ENCODE measurements around the gene PDE8A.
"Not testable (repeated sequence)": the region's sequence is repeated elsewhere in the genome, so short reads cannot be mapped to it uniquely, and the experiment has no call there.

Gene PDE8A

GRCh38 chr15:85006201-85006600 is 24.5 kb downstream of the PDE8A start:
- Mint-ChIP-seq H3K4me3 (no peak overlapping the region), H3K36me3 (peaks cover 2% of the 10 kb centered on the region), H3K4me1 (peaks cover 15% of the 10 kb centered on the region), H3K27ac (no peak overlapping the region), H3K9me3 (peaks cover 2% of the 10 kb centered on the region), H3K27me3 (no peaks in the 10 kb centered on the region)
- CTCF ChIA-PET, result no interaction called here
- no peak for DNase-seq

- H3K27me3 Mint-ChIP-seq, result no peaks in the 10 kb centered on the region
- peaks cover 2% of the 10 kb centered on the region for H3K36me3 Mint-ChIP-seq
- H3K4me1 Mint-ChIP-seq, result peaks cover 15% of the 10 kb centered on the region
- CTCF ChIA-PET, result no interaction called here
- DNase-seq, result no peak
- no peak overlapping the region for H3K27ac Mint-ChIP-seq
- H3K9me3 Mint-ChIP-seq, result peaks cover 2% of the 10 kb centered on the region
- no peak overlapping the region for H3K4me3 Mint-ChIP-seq
These were observed 25.0 kb downstream of the PDE8A start for GRCh38 chr15:85006655-85007054.

- Mint-ChIP-seq H3K4me3 (no peak overlapping the region), H3K27ac (no peak overlapping the region), H3K36me3 (peaks cover 2% of the 10 kb centered on the region), H3K27me3 (no peaks in the 10 kb centered on the region), H3K4me1 (peaks cover 13% of the 10 kb centered on the region), H3K9me3 (peaks cover 2% of the 10 kb centered on the region)
- CTCF ChIA-PET, result interaction anchor here (1.1 kb wide), 1 partner anchor 69 kb away, joined by 3 read pairs; no protein-coding TSS in a partner anchor
- no peak for DNase-seq
These were observed 25.5 kb downstream of the PDE8A start for GRCh38 chr15:85007137-85007536.

- Mint-ChIP-seq H3K9me3 (peaks cover 2% of the 10 kb centered on the region), H3K4me1 (peaks cover 7% of the 10 kb centered on the region), H3K27me3 (no peaks in the 10 kb centered on the region), H3K36me3 (peaks cover 2% of the 10 kb centered on the region), H3K4me3 (no peak overlapping the region), H3K27ac (no peak overlapping the region)
- DNase-seq, result no peak
- CTCF ChIA-PET, result interaction anchor here (1.1 kb wide), 1 partner anchor 68 kb away, joined by 3 read pairs; no protein-coding TSS in a partner anchor
These were observed 26.2 kb downstream of the PDE8A start for GRCh38 chr15:85007741-85008397.

- H3K4me1 Mint-ChIP-seq, result peaks cover 7% of the 10 kb centered on the region
- peaks cover 2% of the 10 kb centered on the region for H3K36me3 Mint-ChIP-seq
- H3K27ac Mint-ChIP-seq, result no peak overlapping the region
- no peak for DNase-seq
- H3K4me3 Mint-ChIP-seq, result no peak overlapping the region
- H3K27me3 Mint-ChIP-seq, result no peaks in the 10 kb centered on the region
- CTCF ChIA-PET, result interaction anchor here (0.7 to 1.1 kb wide), 2 partner anchors 36 to 68 kb away, joined by 3 read pairs; no protein-coding TSS in a partner anchor
- H3K9me3 Mint-ChIP-seq, result peaks cover 2% of the 10 kb centered on the region
These were observed 27.0 kb downstream of the PDE8A start for GRCh38 chr15:85008474-85009260.

GRCh38 chr15:85009435-85009834 is 27.8 kb downstream of the PDE8A start:
- no peak for DNase-seq
- peaks cover 2% of the 10 kb centered on the region for H3K9me3 Mint-ChIP-seq
- H3K36me3 Mint-ChIP-seq, result peaks cover 2% of the 10 kb centered on the region
- H3K4me1 Mint-ChIP-seq, result peaks cover 7% of the 10 kb centered on the region
- H3K27ac Mint-ChIP-seq, result no peak overlapping the region
- no peaks in the 10 kb centered on the region for H3K27me3 Mint-ChIP-seq
- no peak overlapping the region for H3K4me3 Mint-ChIP-seq
- CTCF ChIA-PET, result no interaction called here

- peaks cover 7% of the 10 kb centered on the region for H3K4me1 Mint-ChIP-seq
- no peak overlapping the region for H3K4me3 Mint-ChIP-seq
- H3K9me3 Mint-ChIP-seq, result peaks cover 2% of the 10 kb centered on the region
- DNase-seq, result no peak
- H3K36me3 Mint-ChIP-seq, result peaks cover 2% of the 10 kb centered on the region
- no peak overlapping the region for H3K27ac Mint-ChIP-seq
- no peaks in the 10 kb centered on the region for H3K27me3 Mint-ChIP-seq
- CTCF ChIA-PET, result interaction anchor here (0.7 kb wide), 1 partner anchor 976 kb away, joined by 3 read pairs; no protein-coding TSS in a partner anchor
These were observed 28.4 kb downstream of the PDE8A start for GRCh38 chr15:85010071-85010385.

- Mint-ChIP-seq H3K36me3 (peaks cover 2% of the 10 kb centered on the region), H3K4me3 (no peak overlapping the region), H3K9me3 (peaks cover 2% of the 10 kb centered on the region), H3K27ac (no peak overlapping the region), H3K27me3 (no peaks in the 10 kb centered on the region), H3K4me1 (peaks cover 7% of the 10 kb centered on the region)
- CTCF ChIA-PET, result interaction anchor here (0.7 kb wide), 1 partner anchor 977 kb away, joined by 3 read pairs; no protein-coding TSS in a partner anchor
- no peak for DNase-seq
These were observed 28.9 kb downstream of the PDE8A start for GRCh38 chr15:85010386-85011159.

GRCh38 chr15:85011160-85011571 is 29.5 kb downstream of the PDE8A start:
- H3K36me3 Mint-ChIP-seq, result peaks cover 3% of the 10 kb centered on the region
- H3K9me3 Mint-ChIP-seq, result peaks cover 2% of the 10 kb centered on the region

GRCh38 chr15:85011724-85012123 is 30.1 kb downstream of the PDE8A start:
- H3K4me3 Mint-ChIP-seq, CTCF ChIA-PET, H3K9me3 Mint-ChIP-seq, H3K27ac Mint-ChIP-seq, H3K27me3 Mint-ChIP-seq, H3K36me3 Mint-ChIP-seq, H3K4me1 Mint-ChIP-seq, DNase-seq: not testable (repeated sequence)

More at GRCh38 chr15:85011160-85011571, 29.5 kb downstream of the PDE8A start:
- CTCF ChIA-PET, result no interaction called here
- Mint-ChIP-seq H3K4me1 (peaks cover 7% of the 10 kb centered on the region), H3K27me3 (no peaks in the 10 kb centered on the region), H3K27ac (no peak overlapping the region), H3K4me3 (no peak overlapping the region)
- no peak for DNase-seq

GRCh38 chr15:85013785-85014184 is 32.1 kb downstream of the PDE8A start:
- H3K4me1 Mint-ChIP-seq, result peaks cover 5% of the 10 kb centered on the region
- peaks cover 2% of the 10 kb centered on the region for H3K9me3 Mint-ChIP-seq
- H3K4me3 Mint-ChIP-seq, result no peak overlapping the region
- CTCF ChIA-PET, result no interaction called here
- H3K27me3 Mint-ChIP-seq, result no peaks in the 10 kb centered on the region
- H3K36me3 Mint-ChIP-seq, result peaks cover 3% of the 10 kb centered on the region
- DNase-seq, result no peak
- no peak overlapping the region for H3K27ac Mint-ChIP-seq

- no peak overlapping the region for H3K4me3 Mint-ChIP-seq
- DNase-seq, result no peak
- no peaks in the 10 kb centered on the region for H3K27me3 Mint-ChIP-seq
- peaks cover 3% of the 10 kb centered on the region for H3K36me3 Mint-ChIP-seq
- peaks cover 2% of the 10 kb centered on the region for H3K9me3 Mint-ChIP-seq
- CTCF ChIA-PET, result no interaction called here
- H3K27ac Mint-ChIP-seq, result no peak overlapping the region
- H3K4me1 Mint-ChIP-seq, result peaks cover 2% of the 10 kb centered on the region
These were observed 33.3 kb downstream of the PDE8A start for GRCh38 chr15:85014932-85015331.

- CTCF ChIA-PET, result no interaction called here
- no peak for DNase-seq
- Mint-ChIP-seq H3K36me3 (peaks cover 1% of the 10 kb centered on the region), H3K4me1 (no peaks in the 10 kb centered on the region), H3K9me3 (no peaks in the 10 kb centered on the region), H3K4me3 (no peak overlapping the region), H3K27ac (no peak overlapping the region), H3K27me3 (no peaks in the 10 kb centered on the region)
These were observed 34.6 kb downstream of the PDE8A start for GRCh38 chr15:85016275-85016674.

GRCh38 chr15:85019815-85020590 is 38.3 kb downstream of the PDE8A start:
- CTCF ChIA-PET, result no interaction called here
- no peaks in the 10 kb centered on the region for H3K27me3 Mint-ChIP-seq
- no peak overlapping the region for H3K27ac Mint-ChIP-seq
- H3K4me1 Mint-ChIP-seq, result no peaks in the 10 kb centered on the region
- H3K9me3 Mint-ChIP-seq, result no peaks in the 10 kb centered on the region
- no peak overlapping the region for H3K4me3 Mint-ChIP-seq
- peaks cover 1% of the 10 kb centered on the region for H3K36me3 Mint-ChIP-seq
- no peak for DNase-seq

Measured in activated naive CD4-positive, alpha-beta T cell treated with anti-CD3 and anti-CD28 coated beads, Interleukin-2, amount 10 ng/mL, durations not matched to agents 7 days and 5 days (primary cell).